Adipocyte (in vitro differentiated cells): ENCODE data around the gene SCYL2.
"Not testable (repeated sequence)": the region's sequence is repeated elsewhere in the genome, so short reads cannot be mapped to it uniquely, and the experiment has no call there.

ENCODE experiments used
- DNase-seq: peaks from one replicate; pipeline ENCODE4 v3.0.0-alpha.2; 2015; ENCODE audit warnings: low read depth
- H3K27me3 ChIP-seq: replicated peaks from 2 replicates; pipeline ENCODE4 v1.7.0; 2013; ENCODE audit warnings: mild to moderate bottlenecking, low read length, moderate library complexity; ENCODE audit not compliant: control insufficient read depth, insufficient read depth
- H3K36me3 ChIP-seq: 2 replicates; pipeline ENCODE4 v1.7.0; 2013; ENCODE audit warnings: low read length, mild to moderate bottlenecking, moderate library complexity; ENCODE audit not compliant: control insufficient read depth, insufficient read depth, severe bottlenecking
- H3K4me1 ChIP-seq: 2 replicates; pipeline ENCODE4 v1.7.0; 2013; ENCODE audit warnings: mild to moderate bottlenecking, low read length, moderate library complexity; ENCODE audit not compliant: control insufficient read depth, insufficient read depth
- H3K4me3 ChIP-seq: 2 replicates; pipeline ENCODE4 v1.7.0; 2013; ENCODE audit warnings: mild to moderate bottlenecking, low read length, moderate library complexity
- H3K9ac ChIP-seq: 2 replicates; pipeline ENCODE4 v1.7.0; 2013; ENCODE audit warnings: mild to moderate bottlenecking, low read length, moderate library complexity
- H3K9me3 ChIP-seq: 2 replicates; pipeline ENCODE4 v1.7.0; 2013; ENCODE audit warnings: mild to moderate bottlenecking, low read length, moderate library complexity; ENCODE audit not compliant: control insufficient read depth

SCYL2 gene

DNA sequence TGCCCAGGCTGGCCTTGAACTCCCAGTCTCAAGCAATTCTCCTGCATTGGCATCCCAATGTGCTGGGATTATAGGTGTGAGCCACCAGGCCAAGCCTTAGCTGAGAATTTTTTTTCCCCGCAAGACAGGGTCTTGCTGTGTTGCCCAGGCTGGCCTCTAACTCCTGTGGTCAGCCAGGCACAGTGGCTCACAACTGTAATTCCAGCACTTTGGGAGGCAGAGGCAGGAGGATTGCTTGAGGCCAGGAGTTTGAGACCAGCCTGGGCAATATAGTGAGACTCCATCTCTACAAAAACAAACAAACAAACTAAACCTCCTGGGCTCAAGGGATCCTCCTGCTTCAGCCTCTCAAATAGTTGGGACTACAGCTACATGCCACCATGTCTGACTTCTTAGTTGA, 27.4 kb upstream of the SCYL2 start:
- Histone ChIP-seq H3K9ac (no peak overlapping the region), H3K36me3 (no peaks in the 10 kb centered on the region), H3K9me3 (no peaks in the 10 kb centered on the region), H3K27me3 (no peaks in the 10 kb centered on the region), H3K4me3 (no peak overlapping the region), H3K4me1 (peaks cover under 1% of the 10 kb centered on the region)
- DNase-seq, result no peak

DNA sequence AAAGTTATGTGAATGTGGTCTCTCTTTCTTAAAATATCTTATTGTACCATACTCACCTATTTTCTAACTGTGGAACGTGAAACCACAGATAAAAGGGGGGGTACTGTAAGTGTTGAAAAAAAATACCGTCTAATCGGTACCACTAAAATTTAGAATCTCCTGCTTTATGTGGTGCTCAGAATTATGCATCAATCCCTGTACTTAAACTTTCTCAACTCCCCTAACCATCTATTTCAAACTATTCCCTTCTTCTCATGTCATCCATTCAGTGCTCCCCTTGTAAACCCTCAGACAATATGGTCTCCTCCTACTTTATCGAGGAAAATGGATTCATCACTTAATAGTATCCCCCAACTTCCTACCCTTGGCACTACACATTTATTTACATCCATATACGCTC, 23.8 kb upstream of the SCYL2 start:
- Histone ChIP-seq H3K4me3 (no peak overlapping the region), H3K9ac (no peak overlapping the region), H3K9me3 (no peaks in the 10 kb centered on the region), H3K4me1 (no peaks in the 10 kb centered on the region), H3K27me3 (no peaks in the 10 kb centered on the region), H3K36me3 (no peaks in the 10 kb centered on the region)
- DNase-seq, result no peak

DNA sequence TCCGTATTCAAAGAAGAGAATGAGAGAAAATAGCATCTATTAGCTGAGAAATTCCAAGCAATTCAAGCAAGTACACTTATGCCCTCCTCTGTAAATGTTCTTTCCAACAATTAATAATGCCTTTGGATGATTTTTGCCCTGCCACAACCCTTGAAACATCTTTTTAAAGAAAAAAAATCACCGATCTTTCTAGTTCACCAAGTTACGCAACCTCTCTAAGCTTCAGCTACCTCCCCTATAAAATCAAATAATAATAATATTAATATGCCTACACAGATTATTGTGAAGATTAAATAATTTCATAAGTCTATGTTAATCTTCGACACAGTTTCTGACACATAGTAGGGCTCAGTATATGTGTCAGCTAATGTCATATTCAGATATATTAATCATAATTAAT, 19.2 kb upstream of the SCYL2 start:
- H3K9me3 ChIP-seq, result no peaks in the 10 kb centered on the region
- no peak for DNase-seq
- H3K9ac ChIP-seq, result no peak overlapping the region
- peaks cover 2% of the 10 kb centered on the region for H3K4me1 ChIP-seq
- H3K27me3 ChIP-seq, result no peaks in the 10 kb centered on the region
- H3K4me3 ChIP-seq, result no peak overlapping the region
- no peaks in the 10 kb centered on the region for H3K36me3 ChIP-seq

DNA sequence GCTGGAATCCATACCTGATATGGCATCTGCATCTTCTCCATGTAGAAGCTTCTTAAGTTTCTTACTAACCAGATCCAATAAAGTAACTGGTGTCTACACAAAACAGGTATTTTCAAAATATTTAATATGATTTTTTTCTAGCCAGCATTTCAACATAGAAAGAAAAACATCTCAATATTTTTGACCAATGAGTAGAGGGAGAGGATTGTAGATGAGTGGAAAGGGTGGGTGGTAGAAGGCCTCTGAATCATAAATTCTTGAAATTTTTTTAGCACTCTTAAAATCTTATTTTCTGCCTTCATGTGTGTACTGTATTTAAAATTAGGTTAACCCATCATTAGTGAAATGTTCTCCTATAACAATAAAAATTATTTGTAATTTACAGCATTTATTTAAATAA, 18.1 kb upstream of the SCYL2 start:
- Histone ChIP-seq H3K9ac (no peak overlapping the region), H3K9me3 (no peaks in the 10 kb centered on the region), H3K4me3 (no peak overlapping the region), H3K27me3 (no peaks in the 10 kb centered on the region), H3K4me1 (peaks cover 2% of the 10 kb centered on the region), H3K36me3 (no peaks in the 10 kb centered on the region)
- peak; percentile 48 for DNase-seq

DNA sequence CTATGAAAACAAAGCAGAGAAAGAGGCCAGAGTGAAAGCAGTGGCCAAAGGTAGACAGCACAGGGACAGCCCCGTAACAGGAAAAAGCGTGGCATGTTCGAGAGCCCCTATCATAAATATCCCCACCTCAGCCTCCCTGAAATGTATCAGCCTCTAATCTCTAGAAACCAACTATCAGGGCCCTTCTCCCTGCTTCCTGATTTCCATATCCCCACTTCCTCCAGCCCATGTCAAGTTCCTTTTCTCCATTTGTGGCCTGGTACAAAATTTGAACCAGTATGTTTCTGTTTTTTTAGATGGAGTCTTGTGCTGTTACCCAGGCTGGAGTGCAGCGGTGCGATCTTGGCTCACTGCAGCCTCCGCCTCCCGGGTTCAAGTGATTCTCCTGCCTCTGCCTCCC, 17.0 kb upstream of the SCYL2 start:
- DNase-seq, result no peak
- peaks cover 2% of the 10 kb centered on the region for H3K4me1 ChIP-seq
- H3K4me3 ChIP-seq, result no peak overlapping the region
- no peaks in the 10 kb centered on the region for H3K36me3 ChIP-seq
- no peak overlapping the region for H3K9ac ChIP-seq
- no peaks in the 10 kb centered on the region for H3K27me3 ChIP-seq
- no peaks in the 10 kb centered on the region for H3K9me3 ChIP-seq

DNA sequence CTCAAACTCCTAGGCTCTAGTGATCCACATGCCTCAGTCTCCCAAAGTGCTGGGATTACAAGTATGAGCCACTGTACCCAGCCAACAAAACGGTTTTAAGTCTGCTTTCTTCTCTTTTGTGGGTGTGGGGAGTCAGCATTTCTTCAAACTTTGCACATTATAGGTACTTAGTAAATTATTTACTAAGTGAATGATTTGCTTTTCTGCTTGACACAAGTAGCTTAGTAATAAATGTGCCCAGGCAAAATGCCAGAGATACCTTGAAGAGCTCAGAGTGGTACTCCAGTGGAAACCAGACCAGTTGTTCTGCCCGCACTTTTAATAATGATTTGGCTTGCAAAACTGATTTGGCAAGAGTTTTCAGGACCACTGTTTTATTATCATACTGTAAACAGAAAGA, 15.1 kb upstream of the SCYL2 start:
- DNase-seq, result no peak
- H3K9ac ChIP-seq, result no peak overlapping the region

DNA sequence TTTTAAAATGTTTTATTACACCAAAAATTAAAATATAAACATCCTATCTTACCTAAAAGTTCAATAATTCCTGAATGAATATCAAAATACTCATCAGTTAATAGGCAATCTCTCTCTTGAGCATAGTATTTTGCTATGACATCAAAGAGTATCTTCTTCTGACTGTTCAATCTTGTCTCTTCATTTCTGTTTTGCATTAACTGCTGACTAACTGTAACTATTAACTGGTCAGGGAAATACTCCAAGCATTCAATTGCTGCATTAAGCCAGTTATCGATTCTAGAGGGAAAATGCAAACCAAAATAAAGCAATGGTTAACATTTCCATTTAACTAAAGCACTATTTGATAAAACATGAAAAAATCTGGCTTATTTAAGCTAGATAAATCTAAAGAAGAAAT, 13.5 kb upstream of the SCYL2 start:
- H3K9me3 ChIP-seq, result no peaks in the 10 kb centered on the region
- no peak overlapping the region for H3K9ac ChIP-seq
- H3K4me1 ChIP-seq, result peaks cover 2% of the 10 kb centered on the region
- H3K4me3 ChIP-seq, result no peak overlapping the region
- H3K27me3 ChIP-seq, result no peaks in the 10 kb centered on the region
- no peak for DNase-seq
- H3K36me3 ChIP-seq, result no peaks in the 10 kb centered on the region

More for the DNA sequence above, 15.1 kb upstream of the SCYL2 start:
- Histone ChIP-seq H3K9me3 (no peaks in the 10 kb centered on the region), H3K4me3 (no peak overlapping the region), H3K36me3 (no peaks in the 10 kb centered on the region), H3K27me3 (no peaks in the 10 kb centered on the region), H3K4me1 (peaks cover 2% of the 10 kb centered on the region)

DNA sequence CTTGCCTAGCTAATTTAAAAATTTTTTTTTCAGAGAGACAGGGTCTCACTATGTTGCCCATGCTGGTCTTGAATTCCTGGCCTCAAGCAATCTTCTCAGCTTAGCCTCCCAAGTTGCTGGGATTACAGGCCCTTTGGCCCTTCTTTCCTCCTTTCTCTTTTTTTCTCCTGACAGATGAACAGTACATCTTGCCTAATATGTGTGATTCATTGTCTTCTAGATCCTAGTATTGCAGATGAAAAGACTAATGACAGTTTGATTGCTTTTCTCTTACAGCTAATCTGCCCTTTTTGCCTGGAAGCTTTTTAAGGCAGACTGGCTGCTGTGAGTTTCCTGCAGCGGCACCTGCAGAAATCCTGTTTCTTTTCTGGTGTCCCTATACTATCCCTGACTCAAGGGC, 12.1 kb upstream of the SCYL2 start:
- Histone ChIP-seq H3K9ac (no peak overlapping the region), H3K9me3 (no peaks in the 10 kb centered on the region), H3K4me1 (peaks cover 2% of the 10 kb centered on the region), H3K27me3 (no peaks in the 10 kb centered on the region), H3K4me3 (no peak overlapping the region), H3K36me3 (no peaks in the 10 kb centered on the region)
- no peak for DNase-seq

DNA sequence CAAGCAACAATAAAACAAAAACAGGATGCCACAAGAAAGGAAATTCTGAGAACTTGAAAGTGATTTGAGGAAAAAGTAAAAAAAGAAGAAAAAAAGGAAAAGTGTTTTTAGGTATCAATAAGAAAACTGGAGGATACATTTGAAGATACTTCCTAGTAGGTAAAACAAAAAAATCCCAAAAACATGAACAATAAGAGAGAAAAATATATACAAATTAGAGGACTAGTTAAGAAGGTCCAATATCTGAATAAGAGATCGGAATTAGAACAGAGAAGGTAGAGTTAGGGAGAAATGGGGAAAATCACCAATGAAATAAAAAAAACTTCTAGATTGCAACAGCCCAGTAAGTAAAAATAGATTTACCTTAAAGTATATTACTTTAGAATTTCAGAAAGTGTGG, 8.8 kb upstream of the SCYL2 start:
- no peaks in the 10 kb centered on the region for H3K9me3 ChIP-seq
- DNase-seq, result no peak
- no peak overlapping the region for H3K4me3 ChIP-seq
- no peaks in the 10 kb centered on the region for H3K27me3 ChIP-seq
- H3K9ac ChIP-seq, result no peak overlapping the region
- no peaks in the 10 kb centered on the region for H3K4me1 ChIP-seq
- no peaks in the 10 kb centered on the region for H3K36me3 ChIP-seq

DNA sequence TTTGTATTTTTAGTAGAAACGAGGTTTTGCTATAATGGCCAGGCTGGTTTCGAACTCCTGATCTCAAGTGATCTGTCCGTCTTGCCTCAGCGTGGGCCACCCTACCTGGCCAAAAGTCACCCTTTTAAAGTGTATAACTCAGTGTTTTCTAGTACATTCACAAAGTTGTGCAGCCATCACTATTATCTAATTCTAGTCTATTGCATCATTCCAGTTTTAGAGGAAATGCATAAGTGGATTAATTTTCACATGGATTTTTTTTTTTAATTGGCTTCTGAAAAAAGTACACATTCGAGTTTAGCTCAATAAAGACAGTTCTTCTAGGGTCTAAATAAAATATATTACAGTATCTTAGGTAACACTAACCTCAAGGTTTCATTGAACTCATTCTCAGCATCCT, 3.8 kb upstream of the SCYL2 start:
- H3K9ac ChIP-seq, result no peak overlapping the region
- H3K9me3 ChIP-seq, result no peaks in the 10 kb centered on the region
- H3K4me3 ChIP-seq, result no peak overlapping the region
- no peak for DNase-seq
- H3K4me1 ChIP-seq, result peaks cover 7% of the 10 kb centered on the region
- no peaks in the 10 kb centered on the region for H3K27me3 ChIP-seq
- no peaks in the 10 kb centered on the region for H3K36me3 ChIP-seq

DNA sequence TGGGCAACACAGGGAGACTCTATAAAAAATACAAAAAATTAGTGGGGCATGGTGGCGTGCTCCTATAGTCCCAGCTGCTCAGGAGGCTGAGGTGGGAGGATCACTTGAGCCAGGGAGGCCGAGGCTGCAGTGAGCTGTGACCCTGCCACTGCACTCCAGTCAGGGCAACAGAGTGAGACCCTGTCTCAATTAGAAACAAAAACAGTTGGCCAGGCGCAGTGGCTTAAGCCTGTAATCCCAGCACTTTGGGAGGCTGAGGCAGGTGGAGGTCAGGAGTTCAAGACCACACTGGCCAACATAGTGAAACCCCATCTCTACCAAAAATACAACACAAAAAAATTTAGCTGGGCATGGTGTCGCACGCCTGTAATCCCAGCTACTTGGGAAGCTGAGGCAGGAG, 1.9 kb upstream of the SCYL2 start:
- H3K36me3 ChIP-seq, H3K4me3 ChIP-seq, H3K27me3 ChIP-seq, H3K9ac ChIP-seq, DNase-seq, H3K9me3 ChIP-seq: not testable (repeated sequence)
- H3K4me1 ChIP-seq, result peaks cover 23% of the 10 kb centered on the region

DNA sequence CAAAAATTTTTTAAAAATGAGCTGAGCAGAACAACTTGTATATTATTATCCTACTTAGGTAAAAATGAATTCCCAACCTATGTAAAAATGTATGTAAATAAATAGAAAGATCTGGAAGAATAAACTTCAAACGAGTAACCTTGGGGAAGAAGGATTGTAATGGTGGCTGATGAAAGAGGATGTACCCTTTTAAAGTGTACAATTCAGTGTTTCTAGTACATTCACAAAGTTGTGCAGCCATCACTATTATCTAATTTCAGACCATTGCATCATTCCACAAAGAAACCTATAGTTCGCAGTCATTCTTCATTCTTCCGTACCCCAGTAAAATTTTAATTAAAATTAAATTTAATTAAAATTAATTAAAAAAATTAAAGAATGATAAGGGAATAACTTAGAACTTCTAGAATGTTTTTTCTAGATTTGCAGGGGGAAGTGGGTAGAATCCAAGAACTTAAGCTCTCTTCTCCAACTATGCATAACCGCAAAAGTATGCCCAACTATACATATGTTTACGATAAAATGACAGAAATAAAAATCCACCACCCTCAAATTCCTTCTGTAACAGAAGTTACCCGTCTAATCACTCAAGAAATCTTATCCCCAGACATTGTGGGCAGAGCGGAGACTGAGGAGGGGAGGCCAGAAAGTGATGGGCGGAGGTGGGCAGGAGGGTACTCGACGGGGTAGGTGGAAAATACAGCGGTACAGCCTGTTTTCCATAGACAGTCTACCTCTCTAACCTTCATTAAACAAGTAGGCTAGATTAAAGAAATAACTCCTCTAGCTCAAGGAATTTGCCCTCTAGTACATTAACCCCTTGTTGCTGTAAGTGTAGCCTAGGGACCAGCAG, 1.0 kb upstream of the SCYL2 start:
- no peaks in the 10 kb centered on the region for H3K36me3 ChIP-seq
- H3K4me1 ChIP-seq, result peaks cover 23% of the 10 kb centered on the region
- no peaks in the 10 kb centered on the region for H3K9me3 ChIP-seq
- DNase-seq, result no peak
- H3K9ac ChIP-seq, result peak overlapping the region; percentile 89
- no peaks in the 10 kb centered on the region for H3K27me3 ChIP-seq
- H3K4me3 ChIP-seq, result peak overlapping the region; percentile 94
